Muscle of leg (tissue), 11 donors: Measurements from ENCODE around the gene UGT1A5. TPM values are rescaled to one million over a fixed set of nuclear protein-coding genes. Genes with fewer than 3 reads are reported as not detected.

Source experiments
- DNase-seq: peaks from one replicate; pipeline ENCODE4 v3.0.0; 2013
- H3K27ac ChIP-seq: one replicate; pipeline ENCODE4 v1.5.1; 2013; ENCODE audit warnings: mild to moderate bottlenecking, low read length, control low read depth
- H3K27me3 ChIP-seq: one replicate; pipeline ENCODE4 v1.6.1; 2013; ENCODE audit warnings: low read length; ENCODE audit not compliant: control insufficient read depth, insufficient read depth
- H3K36me3 ChIP-seq: one replicate; pipeline ENCODE4 v1.6.1; 2013; ENCODE audit warnings: low read length; ENCODE audit not compliant: control insufficient read depth, insufficient read depth
- H3K4me1 ChIP-seq: one replicate; pipeline ENCODE4 v1.6.1; 2013; ENCODE audit warnings: low read length; ENCODE audit not compliant: control insufficient read depth, insufficient read depth
- H3K4me3 ChIP-seq: one replicate; pipeline ENCODE4 v1.5.1; 2013; ENCODE audit warnings: low read length, control low read depth
- H3K9me3 ChIP-seq: replicated peaks from 2 replicates; pipeline ENCODE4 v1.6.1; 2013; ENCODE audit warnings: low read depth, low read length; ENCODE audit not compliant: control insufficient read depth
- WGBS: methylation state at CpG from one replicate; pipeline ENCODE4 v1.1.5; 2013; ENCODE audit warnings: missing lambda C conversion rate; ENCODE audit not compliant: insufficient coverage; 5-methylcytosine and 5-hydroxymethylcytosine counted together
- polyA plus RNA-seq, 8 donors: library from polyadenylated mRNA; unstranded; fragments of 120-200 nt; gene quantifications; one replicate each; pipeline versions ENCODE4 v1.2.1 to v1.2.3, GENCODE V29; 2013; ENCODE audit warnings: inconsistent platforms in 1 of 8, low replicate concordance in 1 of 8; ENCODE audit not compliant: insufficient read length in 8 of 8, insufficient read depth in 1 of 8
- total RNA-seq: library from RNA; stranded (reverse); fragments of 120-200 nt; gene quantifications from one replicate; pipeline ENCODE4 v1.2.4, GENCODE V29; 2013

Gene UGT1A5
- total and polyA plus RNA-seq, 9 donors = not detected

DNA sequence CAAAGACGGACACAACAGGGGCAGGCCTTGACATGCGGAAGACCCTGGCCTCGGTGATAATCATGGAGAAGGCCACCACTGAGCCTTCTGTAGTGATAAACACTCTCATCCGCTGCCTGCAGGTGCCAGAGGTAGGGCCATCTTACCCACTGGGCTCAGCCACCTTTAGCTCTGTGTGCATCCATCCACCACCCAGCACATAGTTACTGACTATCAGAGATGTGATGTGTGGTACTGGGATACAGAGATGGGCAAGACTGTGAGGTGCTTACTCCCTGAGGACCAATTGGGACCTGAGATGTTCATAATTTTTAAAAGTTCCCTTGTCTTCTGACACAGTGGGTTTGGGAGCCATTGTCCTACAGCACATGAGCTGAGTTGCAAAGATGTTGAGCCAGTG lies 67.0 kb downstream of the UGT1A5 start:
- Histone ChIP-seq H3K36me3 (no peaks in the 10 kb centered on the region), H3K27ac (no peak overlapping the region), H3K27me3 (no peaks in the 10 kb centered on the region), H3K9me3 (no peaks in the 10 kb centered on the region), H3K4me1 (no peaks in the 10 kb centered on the region), H3K4me3 (no peak overlapping the region)
- WGBS = 89% methylated on average over 3 of the region's 4 CpGs
- DNase-seq = no peak

DNA sequence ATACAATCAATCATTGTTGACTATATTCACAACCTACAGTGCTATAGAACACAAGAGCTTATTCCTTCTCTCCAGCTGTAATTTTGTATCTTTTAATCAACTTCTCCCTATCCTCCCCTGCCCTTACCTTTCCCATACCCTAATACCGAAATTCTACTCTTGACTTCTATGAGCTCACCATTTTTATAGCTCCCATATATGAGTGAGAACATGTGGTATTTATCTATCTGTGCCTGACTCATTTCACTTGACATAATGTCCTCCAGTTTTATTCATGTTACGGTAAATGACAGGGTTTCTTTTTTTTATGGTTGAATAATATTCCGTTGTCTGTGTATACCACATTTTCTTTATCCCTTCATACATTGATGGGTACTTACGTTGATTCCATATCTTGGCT lies 68.1 kb downstream of the UGT1A5 start:
- no peak overlapping the region for H3K4me3 ChIP-seq
- H3K4me1 ChIP-seq = no peaks in the 10 kb centered on the region
- H3K36me3 ChIP-seq = no peaks in the 10 kb centered on the region
- no peaks in the 10 kb centered on the region for H3K9me3 ChIP-seq
- H3K27me3 ChIP-seq = no peaks in the 10 kb centered on the region
- no peak for DNase-seq
- no peak overlapping the region for H3K27ac ChIP-seq
- WGBS = no CpG with 5 or more reads among the region's 4 CpGs

DNA sequence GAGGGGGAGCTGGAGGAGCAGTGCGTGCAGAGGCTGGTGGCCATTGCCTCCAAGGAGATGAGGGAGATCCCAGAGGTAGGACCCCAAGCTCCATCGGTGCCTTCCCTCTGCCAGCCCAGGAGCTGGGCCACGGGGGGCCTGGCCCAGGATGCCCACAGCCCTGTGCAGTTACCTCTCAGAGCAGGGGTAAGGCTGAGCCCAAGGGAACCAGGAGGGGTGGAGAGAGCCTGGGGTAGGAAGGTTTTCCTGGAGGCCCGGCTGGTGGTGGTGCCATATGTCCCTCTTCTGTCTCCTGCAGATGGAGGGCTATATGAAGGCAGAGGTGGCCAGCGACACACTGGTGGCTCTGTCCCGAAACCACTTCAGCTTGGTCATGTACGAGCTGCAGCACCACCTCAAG lies 76.8 kb downstream of the UGT1A5 start:
- Histone ChIP-seq H3K9me3 (no peaks in the 10 kb centered on the region), H3K27me3 (no peaks in the 10 kb centered on the region), H3K36me3 (no peaks in the 10 kb centered on the region), H3K27ac (no peak overlapping the region), H3K4me1 (no peaks in the 10 kb centered on the region), H3K4me3 (no peak overlapping the region)
- no peak for DNase-seq
- WGBS = 88% methylated on average over 4 of the region's 7 CpGs

DNA sequence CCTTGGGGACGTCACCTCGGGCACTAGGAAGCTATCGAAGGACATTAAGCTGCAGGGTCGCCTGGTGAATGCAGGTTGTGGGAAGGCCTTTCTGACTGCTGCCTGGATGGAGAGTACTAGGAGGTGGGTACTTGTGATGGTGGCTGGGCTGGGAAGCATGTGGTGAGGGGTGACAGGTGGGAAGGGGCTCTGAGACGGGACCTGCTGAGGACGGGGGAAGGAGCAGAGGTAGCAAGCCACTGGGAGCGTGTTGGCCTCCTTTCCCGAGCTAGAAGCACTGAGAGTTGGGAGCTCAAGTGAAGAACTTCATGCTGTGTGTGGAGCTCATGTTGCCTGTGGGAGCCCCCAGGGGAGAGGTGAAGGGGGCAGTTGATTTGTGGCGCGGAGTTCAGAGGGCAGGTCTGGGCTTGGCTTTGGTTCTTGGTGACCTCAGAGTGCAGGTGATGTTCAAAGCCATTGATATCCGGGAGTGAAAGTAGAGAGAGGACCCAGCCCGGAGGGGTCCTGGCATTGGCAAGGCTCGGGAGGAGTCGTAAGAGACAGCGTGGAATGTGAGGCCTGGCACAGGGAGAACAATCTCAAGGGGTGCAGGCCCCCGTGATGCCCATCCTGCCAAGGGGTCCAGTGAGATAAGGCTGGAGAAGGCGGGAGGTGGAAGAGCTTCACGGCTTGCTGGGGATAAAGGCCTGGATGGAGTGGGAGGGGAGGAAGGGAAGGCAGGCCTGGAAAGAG lies 78.6 kb downstream of the UGT1A5 start:
- H3K27me3 ChIP-seq = no peaks in the 10 kb centered on the region
- no peaks in the 10 kb centered on the region for H3K36me3 ChIP-seq
- H3K4me3 ChIP-seq = no peak overlapping the region
- WGBS = 77% methylated on average over 18 of the region's 18 CpGs
- DNase-seq = no peak
- H3K4me1 ChIP-seq = no peaks in the 10 kb centered on the region
- H3K9me3 ChIP-seq = no peaks in the 10 kb centered on the region
- H3K27ac ChIP-seq = no peak overlapping the region

DNA sequence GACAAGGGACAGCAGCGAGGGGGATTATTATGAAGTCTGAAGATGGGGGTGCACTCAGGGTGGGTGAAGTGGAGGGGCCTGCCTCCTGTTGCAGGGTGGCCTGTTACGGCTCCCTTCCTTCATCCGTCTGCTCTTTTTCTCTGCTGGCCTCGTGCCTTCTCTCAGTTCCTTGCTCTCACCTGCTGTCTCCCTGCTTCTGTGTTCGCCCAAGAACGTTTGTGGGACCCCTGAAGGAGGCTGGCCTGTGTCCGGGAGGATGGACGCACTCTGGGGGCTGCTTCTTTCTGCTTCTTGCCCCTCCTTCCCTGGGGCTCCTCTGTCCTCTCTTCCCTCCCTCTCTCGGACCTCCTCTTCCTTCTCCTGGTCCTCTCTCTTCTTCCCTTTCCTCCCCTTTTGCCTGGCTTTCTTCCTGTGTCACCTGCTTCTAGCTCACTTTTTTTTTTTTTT lies 79.2 kb downstream of the UGT1A5 start:
- no peaks in the 10 kb centered on the region for H3K36me3 ChIP-seq
- DNase-seq = no peak
- no peaks in the 10 kb centered on the region for H3K27me3 ChIP-seq
- H3K27ac ChIP-seq = no peak overlapping the region
- H3K4me1 ChIP-seq = no peaks in the 10 kb centered on the region
- H3K9me3 ChIP-seq = no peaks in the 10 kb centered on the region
- WGBS = 63% methylated on average over 9 of the region's 9 CpGs
- H3K4me3 ChIP-seq = no peak overlapping the region

DNA sequence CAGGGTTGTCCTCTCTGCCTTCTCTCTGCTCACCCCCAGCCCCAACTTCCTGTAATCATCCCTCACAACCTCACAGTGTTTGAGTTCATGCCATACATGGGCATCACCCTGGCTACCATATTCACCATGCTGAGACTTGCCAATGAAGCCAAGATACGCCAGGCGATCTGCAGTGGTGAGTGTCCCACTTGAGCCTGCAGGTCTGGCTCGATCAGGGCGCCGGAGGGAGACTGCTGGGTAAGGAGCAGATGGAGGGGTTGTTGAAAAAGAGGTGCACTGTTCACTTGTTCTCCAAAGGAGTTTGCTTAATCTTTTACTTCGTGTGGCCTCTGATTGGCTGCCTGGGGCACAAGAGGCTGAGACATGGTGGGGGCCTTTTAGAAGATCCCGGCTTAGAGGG lies 80.0 kb downstream of the UGT1A5 start:
- Histone ChIP-seq H3K9me3 (no peaks in the 10 kb centered on the region), H3K4me3 (no peak overlapping the region), H3K27me3 (no peaks in the 10 kb centered on the region), H3K36me3 (no peaks in the 10 kb centered on the region), H3K4me1 (no peaks in the 10 kb centered on the region), H3K27ac (no peak overlapping the region)
- WGBS = 97% methylated on average over 7 of the region's 7 CpGs
- no peak for DNase-seq

DNA sequence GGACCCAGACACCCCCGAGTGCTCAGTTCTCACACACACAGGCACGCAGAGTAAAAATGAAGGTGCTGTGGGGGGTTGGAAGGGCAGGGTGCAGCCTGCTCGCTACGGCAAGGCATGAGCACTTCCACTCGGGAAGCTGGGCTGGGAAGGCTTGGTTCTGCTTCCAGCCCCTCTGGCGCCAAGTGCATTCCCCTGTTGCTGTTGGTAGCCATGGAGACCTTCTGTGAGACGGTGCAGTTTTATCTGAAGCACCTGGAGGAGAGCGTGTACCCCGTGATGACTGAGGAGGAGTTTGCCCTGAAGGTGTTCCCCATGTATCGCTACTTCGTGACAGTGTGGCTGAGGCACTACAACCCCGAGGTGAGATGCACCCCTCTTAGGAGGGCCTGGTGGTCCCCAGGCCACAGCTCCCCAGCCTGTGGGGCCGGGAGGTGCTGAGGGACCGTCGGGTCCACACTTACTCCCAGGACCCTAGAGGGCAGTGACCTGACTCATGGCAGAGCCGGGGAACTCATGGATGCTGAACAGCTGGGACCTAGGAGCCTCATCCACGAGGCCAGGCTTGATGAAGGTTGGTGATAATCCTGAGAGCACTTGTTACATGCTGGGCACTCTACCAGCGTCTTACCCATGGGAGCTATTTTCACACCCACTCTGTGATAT lies 80.9 kb downstream of the UGT1A5 start:
- WGBS = 63% methylated on average over 15 of the region's 18 CpGs

DNA sequence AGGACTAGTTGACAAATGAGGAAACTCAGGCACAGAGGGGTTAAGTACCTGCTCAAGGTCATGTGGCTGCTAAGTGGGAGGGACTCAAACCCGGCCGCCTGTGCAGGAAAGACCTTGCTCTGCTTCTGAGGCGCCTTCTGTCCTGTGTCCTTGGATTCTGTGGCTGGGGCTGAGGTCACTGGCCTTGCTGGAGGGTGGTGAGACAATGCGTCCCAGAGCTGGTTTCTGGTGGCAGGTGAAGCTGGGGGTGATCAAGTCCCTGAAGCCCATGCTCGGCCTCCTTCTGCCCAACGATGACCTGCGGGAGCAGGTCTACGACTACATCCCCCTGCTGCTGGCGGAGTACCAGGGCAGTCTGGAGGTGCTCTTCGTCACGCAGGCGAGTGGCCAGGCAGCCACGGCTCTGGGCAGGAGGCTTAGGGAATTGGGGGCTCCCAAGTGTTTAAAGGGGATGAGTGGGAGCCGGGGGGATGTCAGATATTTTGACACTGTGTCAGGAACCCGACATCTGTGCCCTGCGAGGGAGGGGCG lies 81.5 kb downstream of the UGT1A5 start:
- no peak overlapping the region for H3K4me3 ChIP-seq
- 72% methylated on average over 17 of the region's 17 CpGs for WGBS
- no peak overlapping the region for H3K27ac ChIP-seq
- H3K36me3 ChIP-seq = no peaks in the 10 kb centered on the region
- no peaks in the 10 kb centered on the region for H3K27me3 ChIP-seq
- no peaks in the 10 kb centered on the region for H3K9me3 ChIP-seq
- DNase-seq = no peak
- H3K4me1 ChIP-seq = no peaks in the 10 kb centered on the region

More for the DNA sequence above, 80.9 kb downstream of the UGT1A5 start:
- H3K27me3 ChIP-seq = no peaks in the 10 kb centered on the region
- no peaks in the 10 kb centered on the region for H3K4me1 ChIP-seq
- H3K36me3 ChIP-seq = no peaks in the 10 kb centered on the region
- no peak overlapping the region for H3K27ac ChIP-seq
- no peaks in the 10 kb centered on the region for H3K9me3 ChIP-seq
- DNase-seq = no peak
- no peak overlapping the region for H3K4me3 ChIP-seq

DNA sequence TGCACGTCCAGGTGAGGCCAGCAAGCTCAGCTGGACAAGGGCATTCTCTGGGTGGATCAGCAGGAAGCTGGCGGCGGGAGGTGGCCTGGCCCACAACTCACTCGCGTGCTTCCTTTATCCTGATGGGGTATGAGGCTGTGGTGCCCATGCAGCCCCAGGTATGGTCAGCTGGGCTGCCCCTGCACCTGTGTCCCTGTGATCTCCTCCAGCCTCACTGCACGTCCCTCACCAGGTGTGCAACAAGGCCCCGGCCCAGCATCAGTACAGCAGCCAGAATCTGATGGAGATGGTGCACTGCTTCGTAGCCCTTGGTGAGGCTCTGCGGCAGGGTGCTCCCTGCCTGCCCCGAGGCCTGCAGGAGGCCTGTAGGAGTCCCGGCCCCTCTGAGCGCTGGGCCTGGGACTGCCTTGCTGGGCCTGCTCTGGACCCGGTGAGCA lies 83.0 kb downstream of the UGT1A5 start:
- whole genome bisulfite sequencing = 90% methylated on average over 13 of the region's 13 CpGs
- Histone ChIP-seq H3K27ac (no peak overlapping the region), H3K4me3 (no peak overlapping the region), H3K9me3 (no peaks in the 10 kb centered on the region), H3K36me3 (no peaks in the 10 kb centered on the region), H3K27me3 (no peaks in the 10 kb centered on the region), H3K4me1 (no peaks in the 10 kb centered on the region)
- no peak for DNase-seq

DNA sequence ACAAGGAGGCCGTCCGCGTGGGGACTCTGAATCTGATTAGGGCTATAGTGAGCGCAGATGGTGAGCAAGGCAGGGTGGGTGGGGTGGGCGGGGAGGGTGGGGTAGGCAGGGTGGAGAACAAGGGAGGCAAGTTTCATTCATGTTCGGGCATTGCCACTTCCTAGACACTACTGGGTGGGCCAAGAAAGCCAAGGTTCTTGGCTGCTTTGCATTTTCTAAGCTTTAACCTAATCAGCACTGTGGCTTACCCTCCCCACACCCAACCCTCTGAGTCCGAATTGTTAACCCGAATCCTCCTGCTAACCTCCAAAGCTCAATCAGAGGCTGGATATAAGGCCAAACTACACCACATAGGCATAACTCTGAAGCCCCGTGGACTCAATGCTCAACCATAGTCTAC lies 83.5 kb downstream of the UGT1A5 start:
- Histone ChIP-seq H3K4me3 (no peak overlapping the region), H3K27ac (no peak overlapping the region), H3K36me3 (no peaks in the 10 kb centered on the region), H3K4me1 (no peaks in the 10 kb centered on the region), H3K9me3 (no peaks in the 10 kb centered on the region), H3K27me3 (no peaks in the 10 kb centered on the region)
- DNase-seq = no peak
- 70% methylated on average over 4 of the region's 9 CpGs for WGBS
